H7 (cell line): Measurements from ENCODE around the gene UBTD2. TPM values are rescaled to one million over a fixed set of nuclear protein-coding genes. Genes with fewer than 3 reads are reported as not detected.
"Not testable (repeated sequence)": the region's sequence is repeated elsewhere in the genome, so short reads cannot be mapped to it uniquely, and the experiment has no call there.

Experiments
- DNase-seq: peaks from one replicate; pipeline ENCODE4 v3.0.0; 2012
- H3K27me3 ChIP-seq: 2 replicates; pipeline ENCODE4 v1.6.0; 2011; ENCODE audit warnings: mild to moderate bottlenecking, low read length; ENCODE audit not compliant: control insufficient read depth, insufficient read depth
- H3K36me3 ChIP-seq: replicated peaks from 2 replicates; pipeline ENCODE4 v1.5.1; 2011; ENCODE audit warnings: low read length; ENCODE audit not compliant: control insufficient read depth, insufficient read depth
- H3K4me3 ChIP-seq: 2 replicates; pipeline ENCODE4 v1.5.1; 2011; ENCODE audit warnings: low read depth, mild to moderate bottlenecking, control low read depth, low read length, moderate library complexity; ENCODE audit not compliant: insufficient read depth
- total RNA-seq: library from RNA; depleted of rRNA; stranded (reverse); fragments of >200 nt; shearing (Covaris generic); gene quantifications from 2 replicates; pipeline ENCODE4 v1.2.3, GENCODE V29; 2014; rRNA removed

The UBTD2 gene, protein sequence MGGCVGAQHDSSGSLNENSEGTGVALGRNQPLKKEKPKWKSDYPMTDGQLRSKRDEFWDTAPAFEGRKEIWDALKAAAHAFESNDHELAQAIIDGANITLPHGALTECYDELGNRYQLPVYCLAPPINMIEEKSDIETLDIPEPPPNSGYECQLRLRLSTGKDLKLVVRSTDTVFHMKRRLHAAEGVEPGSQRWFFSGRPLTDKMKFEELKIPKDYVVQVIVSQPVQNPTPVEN
- total RNA-seq, result 29.2 and 34.7 TPM in 2 replicates

DNA sequence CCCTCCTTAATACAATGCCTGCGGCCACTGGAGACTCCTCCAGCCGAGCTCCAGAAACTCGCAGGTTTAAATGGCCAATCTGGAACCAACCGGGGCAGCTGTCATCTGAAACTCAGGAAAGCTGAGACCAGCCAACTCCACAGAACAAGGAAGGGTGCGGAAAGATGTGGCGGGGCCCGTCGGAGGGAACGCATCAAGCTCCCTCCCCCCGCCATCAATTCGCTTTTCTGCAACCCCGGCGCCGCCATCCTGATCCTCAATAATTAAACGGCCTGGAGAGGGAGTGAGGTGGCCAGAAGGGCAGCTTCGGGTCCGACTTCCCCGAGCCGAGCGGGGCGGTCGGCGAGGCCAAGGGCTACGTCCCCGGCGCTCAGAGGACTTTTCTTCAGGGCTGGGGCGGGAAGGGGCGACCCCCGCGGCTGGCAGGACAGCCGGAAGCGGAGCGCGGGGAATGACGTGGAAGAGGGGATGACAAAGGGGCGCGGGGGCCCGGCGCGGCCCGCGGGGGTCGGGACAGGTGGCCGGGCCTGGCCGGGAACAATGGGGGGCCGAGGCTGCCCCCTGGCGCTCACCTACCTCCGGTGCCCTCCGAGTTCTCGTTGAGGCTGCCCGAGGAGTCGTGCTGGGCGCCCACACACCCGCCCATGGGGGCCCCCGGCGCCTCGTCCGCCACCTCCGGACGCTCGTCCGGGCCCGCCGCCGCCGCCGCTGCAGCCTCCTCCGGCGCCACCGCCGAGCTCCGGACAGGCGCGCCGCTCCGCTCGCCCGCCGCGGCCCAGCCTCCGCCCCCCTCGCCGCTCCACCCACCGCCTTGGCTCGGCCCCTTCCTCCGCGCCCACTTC is at the start of gene UBTD2:
Gene UBTD2, minus strand, starts transcription at position 745 of the 842 bp plus-strand sequence. Its CDS starts 99 bp downstream, at position 646.
- Histone ChIP-seq H3K4me3 (peak within 1 kb of the TSS; percentile 82), H3K27me3 (no peaks in the 10 kb centered on the region), H3K36me3 (no peaks in the 10 kb centered on the region)
- DNase-seq, result peak; percentile 95

DNA sequence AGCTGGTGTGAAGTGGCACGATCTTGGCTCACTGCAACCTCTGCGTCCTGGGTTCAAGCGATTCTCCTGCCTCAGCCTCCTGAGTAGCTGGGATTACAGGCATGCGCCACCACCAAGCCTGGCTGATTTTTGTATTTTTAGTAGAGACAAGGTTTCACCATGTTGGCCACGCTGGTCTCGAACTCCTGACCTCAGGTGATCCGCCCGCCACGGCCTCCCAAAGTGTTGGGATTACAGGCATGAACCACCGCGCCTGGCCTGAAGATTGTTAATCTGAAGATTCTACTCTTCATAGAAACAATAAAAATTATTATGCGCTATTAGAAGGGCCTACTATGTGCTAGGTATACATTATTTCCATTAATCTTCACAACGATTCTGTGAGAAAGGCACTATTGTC is 43.3 kb upstream of the UBTD2 start:
- not testable (repeated sequence) for H3K36me3 ChIP-seq, H3K4me3 ChIP-seq, DNase-seq, H3K27me3 ChIP-seq

DNA sequence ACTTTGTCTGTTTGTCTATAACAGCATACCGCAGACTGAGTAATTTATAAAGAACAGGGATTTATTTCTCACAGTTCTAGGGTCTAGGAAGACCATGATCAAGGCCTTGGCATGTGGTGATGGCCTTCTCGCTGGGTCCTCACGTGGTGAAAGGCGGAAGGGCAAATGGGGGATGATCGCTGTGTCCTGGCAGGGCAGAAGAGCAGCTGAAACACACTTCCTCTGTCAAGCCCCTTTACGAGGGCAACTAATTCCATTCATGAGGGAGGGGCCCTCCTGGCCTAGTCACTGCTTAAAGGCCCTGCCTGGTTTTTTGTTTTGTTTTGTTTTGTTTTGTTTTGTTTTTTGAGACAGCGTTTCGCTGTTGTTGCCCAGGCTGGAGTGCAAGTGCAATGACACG is 41.9 kb upstream of the UBTD2 start:
- Histone ChIP-seq H3K4me3 (no peak overlapping the region), H3K36me3 (no peaks in the 10 kb centered on the region), H3K27me3 (no peaks in the 10 kb centered on the region)
- DNase-seq, result no peak

DNA sequence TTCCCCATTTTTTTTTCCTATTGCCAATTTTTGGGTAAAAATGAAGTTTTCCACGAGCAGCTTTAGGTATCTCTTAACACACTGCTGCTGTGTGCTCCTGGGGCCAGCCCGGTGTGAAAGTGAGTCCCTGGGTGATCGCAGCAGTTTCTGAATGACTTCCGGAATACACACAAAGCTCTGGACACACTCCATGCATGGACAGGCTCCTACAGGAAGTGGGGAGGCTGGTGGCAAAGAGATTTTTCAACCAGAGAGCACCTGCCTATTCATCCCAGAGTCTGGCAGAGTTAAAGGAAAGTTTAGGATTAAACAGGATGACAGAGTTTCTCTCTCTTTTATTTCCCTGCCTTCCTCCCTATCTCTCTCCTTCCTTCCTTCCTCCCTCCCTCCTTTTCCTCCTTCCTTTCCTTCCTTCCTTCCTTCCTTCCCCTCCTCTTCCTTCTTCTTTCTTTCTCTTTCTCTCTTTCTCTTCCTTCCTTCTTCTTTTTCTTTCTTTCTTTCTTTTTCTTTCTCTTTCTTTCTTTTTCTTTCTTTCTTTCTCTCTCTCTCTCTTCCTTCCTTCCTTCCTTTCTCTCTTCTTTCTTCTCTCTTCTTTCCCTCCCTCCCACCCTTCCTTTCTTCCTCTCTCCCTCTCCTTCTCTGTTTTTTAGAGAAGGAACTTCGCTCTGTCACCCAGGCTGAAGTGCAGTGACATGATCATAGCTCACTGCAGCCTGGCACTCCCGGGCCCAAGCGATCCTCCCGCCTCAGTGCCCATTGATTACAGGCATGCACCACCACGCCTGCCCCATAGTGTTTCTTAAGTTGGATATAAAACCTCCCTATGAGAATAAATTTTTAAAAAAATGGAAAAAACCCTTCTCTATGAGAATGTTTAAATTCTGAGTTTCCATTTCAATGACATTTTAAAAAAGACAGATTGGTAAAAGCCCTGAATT is 38.7 kb upstream of the UBTD2 start:
- no peaks in the 10 kb centered on the region for H3K36me3 ChIP-seq
- no peaks in the 10 kb centered on the region for H3K27me3 ChIP-seq
- H3K4me3 ChIP-seq, result no peak overlapping the region
- DNase-seq, result no peak

DNA sequence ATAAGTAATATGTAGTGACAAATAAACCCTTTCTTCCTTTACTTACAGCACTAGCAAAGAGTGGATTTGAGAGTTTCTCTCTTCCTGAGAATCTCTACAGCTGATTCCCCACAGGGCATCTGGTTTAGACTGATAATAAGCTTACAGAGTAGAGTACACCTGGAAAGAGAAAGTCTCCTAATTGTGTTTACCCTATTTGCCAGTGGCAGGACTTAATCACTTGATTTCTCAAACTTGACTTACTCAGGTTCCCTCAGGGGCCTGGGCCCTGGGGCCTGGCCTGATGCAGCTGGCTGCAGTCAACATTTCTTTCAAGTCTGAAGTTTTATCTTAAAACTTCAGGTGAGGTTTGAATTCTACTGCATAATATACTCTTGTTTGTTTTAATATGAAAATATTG is 38.0 kb upstream of the UBTD2 start:
- no peak overlapping the region for H3K4me3 ChIP-seq
- H3K27me3 ChIP-seq, result no peaks in the 10 kb centered on the region
- DNase-seq, result no peak
- H3K36me3 ChIP-seq, result no peaks in the 10 kb centered on the region

DNA sequence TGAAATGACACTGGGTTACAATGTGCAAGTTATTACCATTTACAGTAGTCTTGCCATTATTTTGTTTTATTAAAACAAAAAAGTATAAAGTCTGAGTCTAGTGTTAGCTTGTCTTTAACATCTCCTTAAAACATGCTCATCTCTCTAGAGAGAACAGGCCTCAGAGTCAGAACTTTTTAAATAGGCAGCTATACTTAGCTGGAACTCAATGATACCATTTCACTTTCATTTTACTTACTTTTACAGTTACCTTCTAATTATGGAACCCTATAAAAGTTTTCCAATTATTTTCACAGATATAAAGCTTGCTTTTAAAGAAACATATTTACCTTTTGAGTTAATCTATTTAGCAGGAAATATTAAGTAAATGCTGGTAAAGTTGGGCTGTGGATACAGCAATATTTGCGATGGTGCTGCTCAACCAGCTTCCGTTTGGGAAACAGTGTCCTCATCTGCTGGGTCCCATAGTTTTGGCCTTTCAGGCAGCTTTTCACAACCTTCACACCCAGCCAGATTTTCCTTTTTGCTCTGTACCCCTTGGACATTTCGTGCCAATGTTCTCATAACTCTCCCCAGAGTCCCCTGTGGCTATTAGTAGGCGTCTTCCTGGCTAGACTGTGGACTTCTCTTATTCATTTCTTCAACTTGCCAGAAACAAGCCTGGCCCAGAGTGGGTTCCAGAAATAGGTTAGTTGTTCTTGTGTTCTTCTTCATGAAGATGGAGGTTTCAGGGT is 36.3 kb upstream of the UBTD2 start:
- no peak for DNase-seq
- Histone ChIP-seq H3K4me3 (no peak overlapping the region), H3K36me3 (no peaks in the 10 kb centered on the region), H3K27me3 (no peaks in the 10 kb centered on the region)

DNA sequence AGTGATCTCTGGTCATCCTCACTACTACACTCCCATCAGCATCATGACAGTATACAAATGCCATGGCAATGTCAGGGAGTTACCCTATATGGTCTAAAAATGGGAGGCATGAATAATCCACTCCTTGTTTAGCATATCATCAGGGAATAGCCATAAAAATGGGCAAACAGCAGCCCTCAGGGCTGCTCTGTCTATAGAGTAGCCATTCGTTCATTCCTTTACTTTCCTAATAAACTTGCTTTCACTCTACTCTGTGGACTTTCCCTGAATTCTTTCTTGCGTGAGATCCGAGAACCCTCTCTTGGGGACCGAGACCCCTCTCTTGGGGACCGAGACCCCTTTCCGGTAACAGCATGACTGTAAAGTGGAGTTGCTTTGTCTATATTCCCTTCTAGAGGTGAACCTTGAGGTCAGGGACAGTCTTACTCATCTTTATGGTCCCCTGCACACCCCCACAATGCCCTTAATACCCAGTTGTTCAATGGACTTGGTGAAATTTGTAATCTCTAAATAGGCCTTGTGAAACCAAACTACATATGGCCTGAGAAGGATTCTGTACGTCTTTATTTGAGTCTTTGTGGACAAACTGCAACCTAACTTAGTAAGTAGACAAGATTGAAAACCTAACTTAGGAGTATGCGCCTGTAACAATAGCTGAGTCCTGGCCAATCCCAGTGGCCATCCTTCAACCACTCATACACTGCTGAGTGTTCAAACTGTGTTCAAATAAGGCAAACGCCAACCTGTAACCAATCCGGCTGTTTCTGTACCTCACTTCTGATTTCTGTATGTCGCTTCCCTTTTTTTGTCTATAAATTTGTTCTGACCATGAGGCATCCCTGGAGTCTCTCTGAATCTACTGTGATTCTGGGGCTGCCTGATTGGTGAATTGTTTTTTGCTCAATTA is 32.3 kb upstream of the UBTD2 start:
- H3K27me3 ChIP-seq, result no peaks in the 10 kb centered on the region
- no peak overlapping the region for H3K4me3 ChIP-seq
- DNase-seq, result no peak
- H3K36me3 ChIP-seq, result no peaks in the 10 kb centered on the region

DNA sequence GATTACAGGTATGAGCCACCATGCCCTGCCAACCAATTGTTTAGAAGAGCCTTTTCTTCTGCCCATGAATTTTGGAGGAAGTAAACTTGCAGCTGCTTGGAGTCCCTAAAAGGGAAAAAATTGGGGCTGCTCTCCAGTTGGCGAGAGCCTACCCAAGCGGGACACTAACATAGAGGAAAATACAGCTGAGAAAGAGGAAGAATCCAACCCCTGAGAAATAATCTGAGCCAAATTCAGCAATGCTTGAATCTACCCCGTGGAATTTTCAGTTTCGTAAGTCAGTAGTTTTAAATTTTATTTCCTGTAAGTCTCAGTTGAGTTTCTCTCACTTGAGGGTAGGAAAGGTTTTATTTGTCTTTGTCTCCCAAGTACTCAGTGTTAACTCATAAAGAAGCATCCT is 30.4 kb upstream of the UBTD2 start:
- no peaks in the 10 kb centered on the region for H3K27me3 ChIP-seq
- H3K36me3 ChIP-seq, result no peaks in the 10 kb centered on the region
- H3K4me3 ChIP-seq, result no peak overlapping the region
- no peak for DNase-seq

DNA sequence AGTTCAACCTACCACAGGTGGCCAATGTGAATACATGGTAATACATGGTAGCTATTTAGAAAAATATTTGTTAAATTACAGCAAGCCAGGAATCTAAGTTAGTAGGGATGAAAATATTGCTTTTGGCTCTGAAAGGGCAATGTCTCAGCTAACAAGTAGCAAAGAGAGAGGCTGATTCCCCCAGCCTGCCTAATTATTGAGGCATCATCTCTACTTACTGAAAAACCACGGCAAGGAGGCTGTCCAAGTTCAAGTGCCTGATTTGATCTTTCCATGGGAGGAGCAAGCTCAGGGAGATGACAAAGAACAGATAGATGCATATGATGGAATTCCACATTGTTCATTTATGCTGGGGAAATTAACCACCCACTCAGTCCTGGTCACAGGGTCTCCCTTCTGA is 28.7 kb upstream of the UBTD2 start:
- Histone ChIP-seq H3K4me3 (no peak overlapping the region), H3K36me3 (no peaks in the 10 kb centered on the region), H3K27me3 (no peaks in the 10 kb centered on the region)
- no peak for DNase-seq

DNA sequence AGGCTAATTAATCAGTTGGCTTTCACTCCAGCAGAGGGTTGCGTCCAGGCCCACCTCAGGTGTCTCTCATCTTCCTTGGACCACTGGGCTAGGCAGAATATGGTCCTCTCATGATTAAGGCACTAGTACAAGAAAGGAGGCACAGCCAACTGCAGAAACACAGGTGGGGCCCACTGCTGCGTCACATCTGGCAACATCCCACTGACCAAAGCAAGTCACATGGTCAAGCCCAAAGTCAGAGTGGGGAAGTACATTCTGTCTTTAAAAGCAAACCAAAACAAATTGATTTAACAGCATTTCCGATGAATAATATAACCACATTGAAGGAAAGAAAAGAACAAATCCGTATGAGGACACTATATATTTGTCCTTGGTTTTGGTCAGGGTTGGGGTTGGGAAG is 28.0 kb upstream of the UBTD2 start:
- no peak for DNase-seq
- Histone ChIP-seq H3K4me3 (no peak overlapping the region), H3K36me3 (no peaks in the 10 kb centered on the region), H3K27me3 (no peaks in the 10 kb centered on the region)

DNA sequence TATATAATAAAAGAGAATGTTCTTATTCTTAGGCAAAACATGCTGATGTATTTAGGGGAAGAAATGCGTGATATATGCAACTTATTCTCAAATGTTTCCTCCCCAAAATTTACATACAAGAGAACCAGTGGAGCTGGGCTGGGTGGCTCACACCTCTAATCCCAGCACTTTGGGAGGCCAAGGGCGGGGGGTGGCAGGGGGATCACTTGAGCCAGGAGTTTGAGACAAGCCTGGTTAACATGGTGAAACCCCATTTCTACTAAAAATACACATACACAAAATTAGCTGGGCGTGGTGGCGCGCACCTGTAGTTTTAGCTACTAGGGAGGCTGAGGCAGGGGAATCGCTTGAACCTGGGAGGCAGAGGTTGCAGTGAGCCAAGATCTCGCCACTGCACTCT is 27.5 kb upstream of the UBTD2 start:
- Histone ChIP-seq H3K27me3 (no peaks in the 10 kb centered on the region), H3K36me3 (no peaks in the 10 kb centered on the region), H3K4me3 (no peak overlapping the region)
- DNase-seq, result no peak

DNA sequence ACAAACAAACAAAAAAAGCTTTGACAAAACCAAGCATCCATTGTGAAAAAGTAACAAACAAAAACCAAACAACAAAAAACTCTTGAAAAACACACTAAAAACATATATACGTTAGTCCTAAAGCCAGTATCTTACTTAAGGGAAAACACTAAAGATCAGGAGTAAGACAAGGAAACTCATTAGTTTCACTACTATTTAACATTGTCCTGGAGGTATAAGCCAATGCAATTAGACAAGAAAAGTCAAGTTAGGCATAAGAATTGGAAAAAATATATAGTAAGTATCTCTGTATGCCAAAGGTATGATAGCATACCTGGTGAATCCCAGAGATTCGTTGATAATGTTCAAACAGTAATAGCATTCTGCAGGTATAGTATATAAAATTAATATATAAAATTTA is 21.8 kb upstream of the UBTD2 start:
- no peak for DNase-seq
- Histone ChIP-seq H3K36me3 (no peaks in the 10 kb centered on the region), H3K27me3 (no peaks in the 10 kb centered on the region), H3K4me3 (no peak overlapping the region)

DNA sequence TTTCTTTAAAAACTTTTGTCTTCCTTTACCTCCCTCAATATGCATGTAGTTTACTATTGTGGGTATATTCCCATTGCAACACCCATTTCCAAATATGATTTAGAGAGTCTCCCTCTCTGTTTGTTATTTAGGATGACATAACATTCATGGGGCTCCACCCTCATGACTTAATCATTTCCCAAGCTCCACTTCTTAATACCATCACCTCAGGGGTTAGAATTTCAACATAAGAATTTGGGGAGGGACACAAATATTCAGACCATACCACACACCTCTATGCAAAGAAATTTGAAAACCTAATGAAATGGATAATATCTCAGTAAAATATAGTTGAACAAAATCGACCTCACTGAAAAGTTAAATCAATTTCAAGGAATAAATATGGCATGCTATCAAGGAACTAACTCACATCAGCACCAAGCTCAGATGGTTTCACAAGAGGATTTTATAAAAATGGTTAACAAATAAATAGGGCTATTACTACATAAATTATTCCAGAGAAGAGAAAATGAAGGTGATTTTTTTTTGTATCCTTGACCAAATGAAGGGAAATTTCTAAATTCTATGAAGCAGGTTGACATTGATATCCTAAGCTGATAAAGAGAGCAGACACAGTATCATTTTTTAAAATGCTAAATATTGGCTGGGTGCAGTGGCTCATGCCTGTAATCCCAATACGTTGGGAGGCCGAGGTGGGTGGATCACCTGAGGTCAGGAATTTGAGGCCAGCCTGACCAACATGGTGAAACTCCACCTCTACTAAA is 20.2 kb upstream of the UBTD2 start:
- DNase-seq, result no peak
- H3K4me3 ChIP-seq, result no peak overlapping the region
- no peaks in the 10 kb centered on the region for H3K36me3 ChIP-seq
- no peaks in the 10 kb centered on the region for H3K27me3 ChIP-seq
